Activated naive CD8-positive, alpha-beta T cell treated with anti-CD3 and anti-CD28 coated beads for 36 hours (primary cell): ENCODE results near the gene PPP1R9A. TPM values are rescaled to one million over a fixed set of nuclear protein-coding genes. Genes with fewer than 3 reads are reported as not detected.

Experiments used
- DNase-seq: peaks from one replicate; pipeline ENCODE4 v3.0.0; 2021
- H3K27ac Mint-ChIP-seq: one replicate; pipeline ENCODE4 v1.8.0; 2022; ENCODE audit warnings: mild to moderate bottlenecking, moderate library complexity, mixed read lengths
- H3K27me3 Mint-ChIP-seq: one replicate; pipeline ENCODE4 v1.8.0; 2022; ENCODE audit warnings: mild to moderate bottlenecking, mixed read lengths
- H3K36me3 Mint-ChIP-seq: one replicate; pipeline ENCODE4 v1.8.0; 2021; ENCODE audit warnings: mild to moderate bottlenecking, mixed read lengths
- H3K4me1 Mint-ChIP-seq: one replicate; pipeline ENCODE4 v1.8.0; 2021; ENCODE audit warnings: mixed read lengths
- H3K4me3 Mint-ChIP-seq: one replicate; pipeline ENCODE4 v1.8.0; 2022; ENCODE audit warnings: mild to moderate bottlenecking, moderate library complexity, mixed read lengths
- H3K9me3 Mint-ChIP-seq: one replicate; pipeline ENCODE4 v1.8.0; 2022; ENCODE audit warnings: mixed read lengths
- total RNA-seq, 2 experiments: library from RNA; stranded (reverse); gene quantifications; one replicate each; pipeline ENCODE4 v1.2.3, GENCODE V29; 2021

PPP1R9A gene
- total RNA-seq, 2 experiments from 2014 or later: 0.08 to 0.16 TPM

DNA sequence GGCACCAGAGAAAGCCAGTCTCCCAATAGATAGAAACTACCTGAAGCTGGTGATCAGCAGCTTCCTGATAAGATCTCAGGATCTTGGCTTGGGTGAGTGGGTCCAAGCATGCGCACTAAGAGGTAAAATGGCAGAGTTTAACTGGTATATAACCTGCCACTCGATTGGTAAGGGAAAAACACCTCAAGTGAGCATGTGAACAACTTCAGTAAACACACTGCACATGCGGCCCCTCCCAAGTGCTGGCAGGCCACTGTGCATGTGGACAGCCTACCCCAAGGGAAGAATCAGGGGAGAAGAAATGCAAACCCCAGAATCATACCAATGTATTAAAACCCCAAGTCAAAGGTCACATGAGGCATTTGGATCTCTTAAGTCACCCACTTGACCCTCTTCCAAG is 434.6 kb downstream of the PPP1R9A start:
- Mint-ChIP-seq H3K27me3 (no peaks in the 10 kb centered on the region), H3K36me3 (no peaks in the 10 kb centered on the region), H3K9me3 (no peaks in the 10 kb centered on the region), H3K27ac (no peak overlapping the region), H3K4me3 (no peak overlapping the region), H3K4me1 (no peaks in the 10 kb centered on the region)
- no peak for DNase-seq

DNA sequence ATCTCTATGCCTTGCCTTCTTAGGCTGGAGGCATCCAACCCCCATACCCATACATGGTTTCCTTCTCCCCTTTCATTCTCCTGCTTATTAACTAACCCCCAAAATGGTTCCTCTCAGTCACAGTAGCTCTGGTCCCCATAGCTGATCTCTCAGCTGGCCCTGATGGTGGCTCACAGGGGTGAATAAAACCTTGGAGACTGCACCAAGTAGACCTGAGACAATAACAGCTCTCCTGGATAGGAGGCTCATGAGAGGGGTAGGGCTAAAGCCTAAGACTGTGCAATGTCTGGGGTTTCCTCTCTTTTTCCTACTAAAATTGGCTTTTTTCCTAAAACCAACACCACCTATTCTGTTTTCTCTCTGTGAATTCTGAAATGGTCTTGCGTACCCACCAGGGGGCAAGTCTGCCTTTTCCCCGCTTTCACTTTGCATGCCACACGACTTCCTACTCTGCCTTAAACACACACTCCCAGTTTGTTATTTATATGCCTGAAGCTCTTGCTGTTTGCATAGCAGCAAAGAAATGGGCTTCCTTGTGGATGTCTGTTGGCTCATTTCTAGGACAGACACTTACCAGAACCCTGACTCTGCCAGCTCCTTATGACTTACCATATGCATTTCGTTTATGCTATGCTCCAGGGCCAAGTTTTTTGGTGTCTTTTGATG is 435.4 kb downstream of the PPP1R9A start:
- no peak for DNase-seq
- no peak overlapping the region for H3K27ac Mint-ChIP-seq
- no peak overlapping the region for H3K4me3 Mint-ChIP-seq
- no peaks in the 10 kb centered on the region for H3K36me3 Mint-ChIP-seq
- no peaks in the 10 kb centered on the region for H3K27me3 Mint-ChIP-seq
- H3K4me1 Mint-ChIP-seq: no peaks in the 10 kb centered on the region
- no peaks in the 10 kb centered on the region for H3K9me3 Mint-ChIP-seq
